GM12878 (cell line): ENCODE measurements around the gene ACVR1B. TPM values are rescaled to one million over a fixed set of nuclear protein-coding genes. Genes with fewer than 3 reads are reported as not detected.

Source experiments
- ATF7 ChIP-seq: fragments of 450-650 bp; IDR thresholded peaks from 2 replicates; pipeline ENCODE4 v1.6.1; 2016; ENCODE audit warnings: low read depth, mild to moderate bottlenecking
- EZH2 ChIP-seq: IDR thresholded peaks from 2 replicates; pipeline ENCODE4 v1.6.1; 2012; ENCODE audit warnings: low read depth, mild to moderate bottlenecking, control low read depth, inconsistent platforms, low read length, borderline replicate concordance; ENCODE audit not compliant: control insufficient read depth
- GABPA ChIP-seq: IDR thresholded peaks from 2 replicates; pipeline ENCODE4 v1.6.1; 2014; ENCODE audit warnings: antibody characterized with exemption, low read depth, mild to moderate bottlenecking, inconsistent platforms
- HCFC1 ChIP-seq: fragments of 150-350 bp; IDR thresholded peaks from 2 replicates; pipeline ENCODE4 v1.6.1; 2014; ENCODE audit warnings: low read length
- IKZF2 ChIP-seq, 2 experiments: fragments of 450-650 bp; IDR thresholded peaks; 2 replicates each; pipeline ENCODE4 v1.6.1; 2017; ENCODE audit warnings: mild to moderate bottlenecking in 2 of 2, moderate library complexity in 2 of 2
- LARP7 ChIP-seq: fragments of 450-650 bp; IDR thresholded peaks from 2 replicates; pipeline ENCODE4 v1.6.1; 2017; ENCODE audit warnings: mild to moderate bottlenecking
- MEF2B ChIP-seq: fragments of 450-650 bp; IDR thresholded peaks from 2 replicates; pipeline ENCODE4 v1.6.1; 2018; ENCODE audit warnings: mild to moderate bottlenecking, moderate library complexity; ENCODE audit not compliant: partially characterized antibody, poor library complexity, severe bottlenecking
- NR2C2 ChIP-seq: IDR thresholded peaks from 2 replicates; pipeline ENCODE4 v1.6.1; 2011; ENCODE audit warnings: borderline replicate concordance, low read depth; ENCODE audit not compliant: control insufficient read depth, insufficient read length
- POLR2AphosphoS5 ChIP-seq: IDR thresholded peaks from 2 replicates; pipeline ENCODE4 v1.6.1; 2011; ENCODE audit warnings: mild to moderate bottlenecking, low read length, inconsistent platforms
- RAD21 ChIP-seq: IDR thresholded peaks from 2 replicates; pipeline ENCODE4 v1.6.1; 2011; ENCODE audit warnings: mild to moderate bottlenecking, low read depth, low read length, moderate library complexity; ENCODE audit not compliant: insufficient read depth
- SP1 ChIP-seq: IDR thresholded peaks from one replicate; pipeline ENCODE4 v1.6.1; 2011; ENCODE audit warnings: low read depth, low read length
- TBL1XR1 ChIP-seq: IDR thresholded peaks from 2 replicates; pipeline ENCODE4 v1.6.1; 2012; ENCODE audit warnings: low read depth, low read length, improper control_type of control experiment
- YBX1 ChIP-seq: fragments of 450-650 bp; IDR thresholded peaks from 2 replicates; pipeline ENCODE4 v1.6.1; 2016; ENCODE audit warnings: antibody characterized with exemption
- ZNF274 ChIP-seq: IDR thresholded peaks from one replicate; pipeline ENCODE4 v1.8.0; 2011; ENCODE audit not compliant: insufficient read length, insufficient read depth
- ZSCAN29 ChIP-seq: fragments of 450-650 bp; IDR thresholded peaks from 2 replicates; pipeline ENCODE4 v1.6.1; 2017; ENCODE audit warnings: mild to moderate bottlenecking, moderate library complexity
- polyA plus RNA-seq, 11 experiments: library from polyadenylated mRNA; depleted of rRNA in 4 of 11; unstranded in 6 of 11; stranded (reverse) in 5 of 11; fragments of >200 nt; fragmentation: Nextera tagmentation in 4 of 11; fragmentation: Illumina TruSeq in 1 of 11; extraction: Ambion mirVana in 4 of 11; extraction: Trizol in 1 of 11; gene quantifications; 1 replicate in 1 of 11; 2 replicates in 10 of 11; pipeline versions ENCODE4 v1.2.1 to v1.2.3, GENCODE V29; 2011 to 2016; ENCODE audit warnings: inconsistent platforms in 2 of 11, missing spikeins in 2 of 11, low read depth in 1 of 11
- total RNA-seq, 4 experiments: library from RNA; depleted of rRNA in 3 of 4; stranded (reverse); fragments of >200 nt in 3 of 4; fragmentation: Illumina TruSeq in 1 of 4; extraction: Trizol in 1 of 4; gene quantifications; 2 replicates each; pipeline versions ENCODE4 v1.2.1 to v1.2.3, GENCODE V29; 2013 to 2021
- TF ChIP-seq, protein P1 (sequence below): fragments of 450-650 bp; conservative IDR thresholded peaks from 2 replicates; pipeline ENCODE4 v1.6.1; 2017; ENCODE audit warnings: mild to moderate bottlenecking, moderate library complexity
- TF ChIP-seq, protein P2 (sequence below): fragments of 450-650 bp; IDR thresholded peaks from 2 replicates; pipeline ENCODE4 v1.6.1; 2017; ENCODE audit warnings: borderline replicate concordance
- TF ChIP-seq, protein P3 (sequence below): fragments of 450-650 bp; IDR thresholded peaks from 2 replicates; pipeline ENCODE4 v1.6.1; 2016; ENCODE audit warnings: mild to moderate bottlenecking, moderate library complexity, borderline replicate concordance
- TF ChIP-seq, protein P4 (sequence below): IDR thresholded peaks from 2 replicates; pipeline ENCODE4 v1.6.1; 2011; ENCODE audit warnings: low read depth, mild to moderate bottlenecking, low read length, moderate library complexity, borderline replicate concordance; ENCODE audit errors: extremely low read depth
- TF ChIP-seq, protein P5 (sequence below): IDR thresholded peaks from 2 replicates; pipeline ENCODE4 v1.6.1; 2012; ENCODE audit warnings: low read length, inconsistent platforms

The ACVR1B gene
- total and polyA plus RNA-seq, 10 of the 15 experiments (the other 5 are each of a cell fraction or from before 2014, with no cell fraction given): 0.02 to 0.69 (median 0.16) TPM; not detected in 2

DNA sequence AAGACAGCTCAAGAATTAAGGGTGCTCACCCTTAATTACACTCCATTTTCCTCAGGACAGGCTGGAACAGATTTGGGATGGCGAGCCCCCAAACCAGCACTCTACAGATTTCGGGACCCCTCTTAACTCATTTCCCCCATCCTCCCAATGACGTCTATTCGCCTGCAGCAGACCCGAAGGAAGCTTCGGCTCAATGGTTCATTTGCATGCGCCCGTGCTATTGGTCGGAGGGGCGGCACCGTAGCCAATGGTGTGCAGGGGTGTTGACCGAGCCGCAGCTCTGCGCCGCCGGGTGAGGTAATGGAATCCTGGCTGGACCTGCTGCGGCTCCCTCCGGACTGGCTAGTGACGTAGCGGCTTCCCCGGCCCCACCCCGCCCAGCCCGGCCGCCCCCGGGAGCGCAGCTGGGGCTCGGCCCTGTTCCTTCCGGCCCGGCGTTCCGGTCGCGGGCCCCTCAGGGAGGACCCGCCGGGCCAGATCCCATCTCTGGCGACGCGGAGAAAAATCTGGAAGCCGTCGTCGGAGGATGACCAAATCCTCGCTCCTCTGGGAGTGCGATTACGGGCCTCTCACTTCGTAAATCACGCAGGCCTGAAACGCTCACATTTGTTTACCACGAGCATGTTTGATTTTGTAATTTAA is 81.4 kb downstream of the ACVR1B start (continued):
- TF ChIP-seq, protein P1, sequence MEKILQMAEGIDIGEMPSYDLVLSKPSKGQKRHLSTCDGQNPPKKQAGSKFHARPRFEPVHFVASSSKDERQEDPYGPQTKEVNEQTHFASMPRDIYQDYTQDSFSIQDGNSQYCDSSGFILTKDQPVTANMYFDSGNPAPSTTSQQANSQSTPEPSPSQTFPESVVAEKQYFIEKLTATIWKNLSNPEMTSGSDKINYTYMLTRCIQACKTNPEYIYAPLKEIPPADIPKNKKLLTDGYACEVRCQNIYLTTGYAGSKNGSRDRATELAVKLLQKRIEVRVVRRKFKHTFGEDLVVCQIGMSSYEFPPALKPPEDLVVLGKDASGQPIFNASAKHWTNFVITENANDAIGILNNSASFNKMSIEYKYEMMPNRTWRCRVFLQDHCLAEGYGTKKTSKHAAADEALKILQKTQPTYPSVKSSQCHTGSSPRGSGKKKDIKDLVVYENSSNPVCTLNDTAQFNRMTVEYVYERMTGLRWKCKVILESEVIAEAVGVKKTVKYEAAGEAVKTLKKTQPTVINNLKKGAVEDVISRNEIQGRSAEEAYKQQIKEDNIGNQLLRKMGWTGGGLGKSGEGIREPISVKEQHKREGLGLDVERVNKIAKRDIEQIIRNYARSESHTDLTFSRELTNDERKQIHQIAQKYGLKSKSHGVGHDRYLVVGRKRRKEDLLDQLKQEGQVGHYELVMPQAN: 0 out of 2 replicates have a peak, but pooled peaks have one; percentile 40
- TF ChIP-seq SP1 (peak; percentile 67), RAD21 (no peak), EZH2 (no peak), IKZF2 (IDR thresholded peaks at IDR 0.05) (peak; percentile 62 to 67), ZNF274 (no peak), HCFC1 (no peak), ATF7 (peak; percentile 93), LARP7 (no peak), TBL1XR1 (0 out of 2 replicates have a peak, but pooled peaks have one; percentile 76), ZSCAN29 (no peak), MEF2B (peak; percentile 49), GABPA (peak; percentile 44; the same call in 1 of the 2 replicates), YBX1 (no peak), NR2C2 (no peak), POLR2AphosphoS5 (no peak)
- TF ChIP-seq, protein P2, sequence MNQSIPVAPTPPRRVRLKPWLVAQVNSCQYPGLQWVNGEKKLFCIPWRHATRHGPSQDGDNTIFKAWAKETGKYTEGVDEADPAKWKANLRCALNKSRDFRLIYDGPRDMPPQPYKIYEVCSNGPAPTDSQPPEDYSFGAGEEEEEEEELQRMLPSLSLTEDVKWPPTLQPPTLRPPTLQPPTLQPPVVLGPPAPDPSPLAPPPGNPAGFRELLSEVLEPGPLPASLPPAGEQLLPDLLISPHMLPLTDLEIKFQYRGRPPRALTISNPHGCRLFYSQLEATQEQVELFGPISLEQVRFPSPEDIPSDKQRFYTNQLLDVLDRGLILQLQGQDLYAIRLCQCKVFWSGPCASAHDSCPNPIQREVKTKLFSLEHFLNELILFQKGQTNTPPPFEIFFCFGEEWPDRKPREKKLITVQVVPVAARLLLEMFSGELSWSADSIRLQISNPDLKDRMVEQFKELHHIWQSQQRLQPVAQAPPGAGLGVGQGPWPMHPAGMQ: no peak
- TF ChIP-seq, protein P3, sequence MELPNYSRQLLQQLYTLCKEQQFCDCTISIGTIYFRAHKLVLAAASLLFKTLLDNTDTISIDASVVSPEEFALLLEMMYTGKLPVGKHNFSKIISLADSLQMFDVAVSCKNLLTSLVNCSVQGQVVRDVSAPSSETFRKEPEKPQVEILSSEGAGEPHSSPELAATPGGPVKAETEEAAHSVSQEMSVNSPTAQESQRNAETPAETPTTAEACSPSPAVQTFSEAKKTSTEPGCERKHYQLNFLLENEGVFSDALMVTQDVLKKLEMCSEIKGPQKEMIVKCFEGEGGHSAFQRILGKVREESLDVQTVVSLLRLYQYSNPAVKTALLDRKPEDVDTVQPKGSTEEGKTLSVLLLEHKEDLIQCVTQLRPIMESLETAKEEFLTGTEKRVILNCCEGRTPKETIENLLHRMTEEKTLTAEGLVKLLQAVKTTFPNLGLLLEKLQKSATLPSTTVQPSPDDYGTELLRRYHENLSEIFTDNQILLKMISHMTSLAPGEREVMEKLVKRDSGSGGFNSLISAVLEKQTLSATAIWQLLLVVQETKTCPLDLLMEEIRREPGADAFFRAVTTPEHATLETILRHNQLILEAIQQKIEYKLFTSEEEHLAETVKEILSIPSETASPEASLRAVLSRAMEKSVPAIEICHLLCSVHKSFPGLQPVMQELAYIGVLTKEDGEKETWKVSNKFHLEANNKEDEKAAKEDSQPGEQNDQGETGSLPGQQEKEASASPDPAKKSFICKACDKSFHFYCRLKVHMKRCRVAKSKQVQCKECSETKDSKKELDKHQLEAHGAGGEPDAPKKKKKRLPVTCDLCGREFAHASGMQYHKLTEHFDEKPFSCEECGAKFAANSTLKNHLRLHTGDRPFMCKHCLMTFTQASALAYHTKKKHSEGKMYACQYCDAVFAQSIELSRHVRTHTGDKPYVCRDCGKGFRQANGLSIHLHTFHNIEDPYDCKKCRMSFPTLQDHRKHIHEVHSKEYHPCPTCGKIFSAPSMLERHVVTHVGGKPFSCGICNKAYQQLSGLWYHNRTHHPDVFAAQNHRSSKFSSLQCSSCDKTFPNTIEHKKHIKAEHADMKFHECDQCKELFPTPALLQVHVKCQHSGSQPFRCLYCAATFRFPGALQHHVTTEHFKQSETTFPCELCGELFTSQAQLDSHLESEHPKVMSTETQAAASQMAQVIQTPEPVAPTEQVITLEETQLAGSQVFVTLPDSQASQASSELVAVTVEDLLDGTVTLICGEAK: peak; percentile 74; the same call in 1 of the 2 replicates
- TF ChIP-seq, protein P4, sequence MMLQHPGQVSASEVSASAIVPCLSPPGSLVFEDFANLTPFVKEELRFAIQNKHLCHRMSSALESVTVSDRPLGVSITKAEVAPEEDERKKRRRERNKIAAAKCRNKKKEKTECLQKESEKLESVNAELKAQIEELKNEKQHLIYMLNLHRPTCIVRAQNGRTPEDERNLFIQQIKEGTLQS: no peak
- TF ChIP-seq, protein P5, sequence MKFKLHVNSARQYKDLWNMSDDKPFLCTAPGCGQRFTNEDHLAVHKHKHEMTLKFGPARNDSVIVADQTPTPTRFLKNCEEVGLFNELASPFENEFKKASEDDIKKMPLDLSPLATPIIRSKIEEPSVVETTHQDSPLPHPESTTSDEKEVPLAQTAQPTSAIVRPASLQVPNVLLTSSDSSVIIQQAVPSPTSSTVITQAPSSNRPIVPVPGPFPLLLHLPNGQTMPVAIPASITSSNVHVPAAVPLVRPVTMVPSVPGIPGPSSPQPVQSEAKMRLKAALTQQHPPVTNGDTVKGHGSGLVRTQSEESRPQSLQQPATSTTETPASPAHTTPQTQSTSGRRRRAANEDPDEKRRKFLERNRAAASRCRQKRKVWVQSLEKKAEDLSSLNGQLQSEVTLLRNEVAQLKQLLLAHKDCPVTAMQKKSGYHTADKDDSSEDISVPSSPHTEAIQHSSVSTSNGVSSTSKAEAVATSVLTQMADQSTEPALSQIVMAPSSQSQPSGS: no peak
